Activated T-helper 2 cell treated with anti-CD3 and anti-CD28 coated beads, Interferon-gamma antibody, Interleukin-2, Interleukin-4, amounts not matched to agents 10 μg/mL and 5 μg/mL and 100 μg/mL, durations not matched to agents 14 hours and 24 hours and 36 hours (primary cell): Measurements from ENCODE around the gene ARSG. TPM values are rescaled to one million over a fixed set of nuclear protein-coding genes. Genes with fewer than 3 reads are reported as not detected.
A peak's percentile ranks its signal among the peaks of the same experiment; 100 is the strongest.
"Not testable (repeated sequence)": the region's sequence is repeated elsewhere in the genome, so short reads cannot be mapped to it uniquely, and the experiment has no call there.

Experiments
- DNase-seq: peaks from one replicate; pipeline ENCODE4 v3.0.0; 2021; ENCODE audit warnings: low spot score
- H3K27ac Mint-ChIP-seq: one replicate; pipeline ENCODE4 v1.8.0; 2021; ENCODE audit warnings: mixed read lengths
- H3K27me3 Mint-ChIP-seq: one replicate; pipeline ENCODE4 v1.8.0; 2021; ENCODE audit warnings: low read depth, mixed read lengths
- H3K36me3 Mint-ChIP-seq: one replicate; pipeline ENCODE4 v1.8.0; 2021; ENCODE audit warnings: low read depth, mixed read lengths
- H3K4me1 Mint-ChIP-seq: one replicate; pipeline ENCODE4 v1.8.0; 2021; ENCODE audit warnings: low read depth, mixed read lengths
- H3K4me3 Mint-ChIP-seq: one replicate; pipeline ENCODE4 v1.8.0; 2021; ENCODE audit warnings: low read depth, mild to moderate bottlenecking, moderate library complexity, mixed read lengths
- H3K9me3 Mint-ChIP-seq: one replicate; pipeline ENCODE4 v1.8.0; 2021; ENCODE audit warnings: mixed read lengths
- intact Hi-C: fragments of 100-400 bp; cut with micrococcal nuclease; formaldehyde crosslinking; loops from one replicate; pipeline ENCODE4 v1.15.1; 2023
- total RNA-seq: library from RNA; stranded (reverse); gene quantifications from 2 replicates; pipeline ENCODE4 v1.2.3, GENCODE V29; 2022

The ARSG gene
- total RNA-seq, 1 donor from 2014 or later: 7.3 TPM

DNA sequence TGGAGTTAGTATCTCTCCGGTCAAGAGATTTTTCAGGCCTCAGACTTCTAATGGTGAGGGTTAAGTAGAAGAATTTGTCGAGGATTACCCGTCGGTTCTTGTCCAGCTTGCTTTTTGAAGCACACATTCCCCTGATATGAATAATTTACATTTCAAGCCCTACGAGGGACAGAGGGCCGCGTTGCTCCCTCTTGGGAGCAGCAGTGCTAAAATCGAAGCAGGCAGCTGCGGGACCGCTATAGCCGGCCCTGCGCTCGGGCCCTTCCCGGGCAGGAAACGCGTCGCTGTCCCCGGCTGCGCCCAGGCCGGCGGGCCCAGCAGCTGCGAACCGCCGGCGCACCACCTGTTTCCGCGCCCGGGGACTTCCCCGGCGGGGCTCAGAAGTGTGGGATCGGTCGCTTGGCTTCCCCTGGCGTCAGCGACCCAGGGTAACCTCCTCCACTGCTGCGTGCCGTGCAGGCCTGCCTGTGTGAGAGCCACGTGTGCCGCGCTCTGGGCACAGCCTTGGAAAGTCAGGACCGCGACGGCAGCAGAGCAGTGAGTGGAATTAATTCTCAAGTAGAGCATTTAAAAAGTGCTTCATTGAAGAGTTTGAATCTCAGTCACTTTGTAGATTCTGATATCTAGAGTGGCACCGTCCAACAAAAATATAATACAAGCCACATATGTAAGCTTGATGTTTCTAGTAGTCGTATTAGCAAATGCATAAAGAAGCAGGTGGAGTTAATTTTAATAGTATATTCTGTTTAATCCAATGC lies 32.2 kb upstream of the ARSG start:
- Mint-ChIP-seq H3K4me3 (peak overlapping the region; percentile 77), H3K27ac (peak overlapping the region; percentile 93), H3K4me1 (peaks cover 78% of the 10 kb centered on the region), H3K36me3 (peaks cover 44% of the 10 kb centered on the region)
- H3K9me3 Mint-ChIP-seq, H3K27me3 Mint-ChIP-seq: not testable (repeated sequence)
- intact Hi-C loops: loop anchor here (2.0 kb wide), 1 partner anchor 20 kb away; no protein-coding TSS in a partner anchor
- DNase-seq: peak; percentile 79

DNA sequence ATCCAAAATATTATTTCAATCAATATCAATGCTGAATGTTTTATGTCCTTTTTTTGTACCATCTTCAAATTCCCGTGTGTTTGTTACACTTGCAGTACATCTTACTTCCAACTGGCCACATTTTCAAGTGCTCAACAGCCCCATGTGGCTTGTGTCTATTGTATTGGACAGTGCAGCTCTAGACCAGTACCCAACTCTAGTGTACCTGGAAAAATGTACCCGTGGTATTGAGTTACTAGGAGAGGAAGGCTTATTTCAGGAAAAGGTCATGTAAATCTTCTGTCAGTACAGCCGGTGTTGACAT lies 31.7 kb upstream of the ARSG start:
- H3K36me3 Mint-ChIP-seq: peaks cover 39% of the 10 kb centered on the region
- H3K9me3 Mint-ChIP-seq, DNase-seq, H3K27me3 Mint-ChIP-seq: not testable (repeated sequence)
- intact Hi-C loops: loop anchor here (2.0 kb wide), 1 partner anchor 21 kb away; no protein-coding TSS in a partner anchor
- peak overlapping the region; percentile 93 for H3K27ac Mint-ChIP-seq
- H3K4me1 Mint-ChIP-seq: peaks cover 73% of the 10 kb centered on the region
- peak overlapping the region; percentile 77 for H3K4me3 Mint-ChIP-seq

- Mint-ChIP-seq H3K4me3 (peak overlapping the region; percentile 77), H3K27ac (peak overlapping the region; percentile 93), H3K27me3 (no peaks in the 10 kb centered on the region), H3K36me3 (peaks cover 33% of the 10 kb centered on the region), H3K9me3 (no peaks in the 10 kb centered on the region), H3K4me1 (peaks cover 67% of the 10 kb centered on the region)
- intact Hi-C loops: loop anchor here (5.0 kb wide), 1 partner anchor 87 kb away; no protein-coding TSS in a partner anchor
- DNase-seq: no peak
These were observed 31.1 kb upstream of the ARSG start for GRCh38 chr17:68260051-68260762.

DNA sequence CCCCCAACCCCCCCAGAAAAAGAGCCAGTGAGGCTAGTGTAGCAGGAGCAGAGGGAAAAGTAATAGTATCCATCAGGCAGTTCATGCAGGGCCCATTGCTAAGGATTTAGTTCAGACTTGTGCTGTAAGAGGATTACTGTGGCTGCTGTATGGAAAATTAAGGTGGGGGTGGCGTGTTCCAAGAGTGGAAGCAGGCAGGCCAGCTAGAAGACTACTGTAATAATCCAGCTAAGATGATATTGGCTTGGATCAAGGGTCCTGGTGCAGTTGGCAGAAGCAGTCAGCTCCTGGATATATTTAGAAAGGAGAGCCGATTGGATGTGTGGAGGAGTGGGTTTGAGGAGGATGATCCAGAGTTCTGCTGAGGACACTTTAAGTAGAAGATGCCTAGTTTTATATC lies 28.8 kb upstream of the ARSG start:
- not testable (repeated sequence) for H3K27me3 Mint-ChIP-seq, DNase-seq, H3K9me3 Mint-ChIP-seq, H3K4me3 Mint-ChIP-seq, H3K27ac Mint-ChIP-seq
- H3K4me1 Mint-ChIP-seq: peaks cover 51% of the 10 kb centered on the region
- intact Hi-C loops: loop anchor here (5.0 kb wide), 1 partner anchor 85 kb away; no protein-coding TSS in a partner anchor
- H3K36me3 Mint-ChIP-seq: peaks cover 13% of the 10 kb centered on the region

DNA sequence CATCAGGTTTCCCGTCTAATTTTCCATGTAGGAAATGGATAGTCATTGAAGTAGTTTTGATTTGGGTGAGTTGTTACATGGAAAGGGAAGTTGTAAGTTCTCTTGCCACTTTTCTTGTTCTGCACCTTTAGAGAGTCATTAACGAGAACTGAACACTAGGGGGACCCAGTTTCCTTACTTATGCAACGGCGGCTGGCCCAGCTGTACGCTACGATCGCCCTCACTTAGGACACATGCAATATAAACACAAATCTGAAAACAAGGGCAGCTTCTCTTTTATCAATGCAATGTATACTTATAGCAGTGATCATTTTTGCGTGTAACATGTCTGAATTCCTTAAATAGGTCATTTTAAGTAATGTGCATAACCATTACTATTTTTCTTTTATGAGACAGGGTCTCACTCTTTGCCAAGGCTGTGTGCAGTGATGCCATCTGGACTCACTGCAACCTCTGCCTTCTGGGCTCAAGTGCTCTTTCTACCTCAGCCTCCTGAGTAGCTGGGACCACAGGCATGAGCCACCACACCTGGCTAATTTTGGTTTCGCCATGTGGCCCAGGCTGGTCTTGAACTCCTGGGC lies 28.1 kb upstream of the ARSG start:
- not testable (repeated sequence) for H3K9me3 Mint-ChIP-seq, DNase-seq, H3K27me3 Mint-ChIP-seq, H3K27ac Mint-ChIP-seq, H3K4me3 Mint-ChIP-seq
- Mint-ChIP-seq H3K4me1 (peaks cover 47% of the 10 kb centered on the region), H3K36me3 (peaks cover 11% of the 10 kb centered on the region)
- intact Hi-C loops: loop anchor here (1.0 to 5.0 kb wide), 4 partner anchors 84 to 200 kb away; no protein-coding TSS in a partner anchor

- H3K4me3 Mint-ChIP-seq, H3K27ac Mint-ChIP-seq, H3K27me3 Mint-ChIP-seq, H3K9me3 Mint-ChIP-seq, DNase-seq, intact Hi-C loops: not testable (repeated sequence)
- Mint-ChIP-seq H3K36me3 (peaks cover 18% of the 10 kb centered on the region), H3K4me1 (peaks cover 28% of the 10 kb centered on the region)
These were observed 25.5 kb upstream of the ARSG start for GRCh38 chr17:68265833-68266232.

GRCh38 chr17:68273722-68274121 lies 17.6 kb upstream of the ARSG start:
- Mint-ChIP-seq H3K27ac (no peak overlapping the region), H3K27me3 (no peaks in the 10 kb centered on the region), H3K4me3 (no peak overlapping the region), H3K4me1 (peaks cover 1% of the 10 kb centered on the region), H3K36me3 (peaks cover 53% of the 10 kb centered on the region), H3K9me3 (peaks cover 6% of the 10 kb centered on the region)
- DNase-seq: no peak
- intact Hi-C loops: no loop called here

- H3K27me3 Mint-ChIP-seq, H3K4me3 Mint-ChIP-seq, DNase-seq, intact Hi-C loops, H3K27ac Mint-ChIP-seq, H3K4me1 Mint-ChIP-seq: not testable (repeated sequence)
- peaks cover 12% of the 10 kb centered on the region for H3K9me3 Mint-ChIP-seq
- peaks cover 58% of the 10 kb centered on the region for H3K36me3 Mint-ChIP-seq
These were observed 15.0 kb upstream of the ARSG start for GRCh38 chr17:68276339-68276738.

- no peak for DNase-seq
- Mint-ChIP-seq H3K27me3 (no peaks in the 10 kb centered on the region), H3K4me3 (no peak overlapping the region), H3K4me1 (no peaks in the 10 kb centered on the region), H3K36me3 (peaks cover 59% of the 10 kb centered on the region), H3K27ac (no peak overlapping the region), H3K9me3 (peaks cover 12% of the 10 kb centered on the region)
- intact Hi-C loops: no loop called here
These were observed 13.5 kb upstream of the ARSG start for GRCh38 chr17:68277807-68278206.

GRCh38 chr17:68281965-68282364 lies 9.3 kb upstream of the ARSG start:
- H3K4me1 Mint-ChIP-seq, H3K27me3 Mint-ChIP-seq, DNase-seq, H3K4me3 Mint-ChIP-seq, intact Hi-C loops, H3K27ac Mint-ChIP-seq: not testable (repeated sequence)
- Mint-ChIP-seq H3K9me3 (peaks cover 12% of the 10 kb centered on the region), H3K36me3 (peaks cover 40% of the 10 kb centered on the region)

GRCh38 chr17:68288375-68288774 lies 2.9 kb upstream of the ARSG start:
- Mint-ChIP-seq H3K36me3 (no peaks in the 10 kb centered on the region), H3K4me3 (no peak overlapping the region), H3K4me1 (peaks cover 39% of the 10 kb centered on the region), H3K27me3 (no peaks in the 10 kb centered on the region), H3K27ac (no peak overlapping the region), H3K9me3 (no peaks in the 10 kb centered on the region)
- intact Hi-C loops: no loop called here
- no peak for DNase-seq

DNA sequence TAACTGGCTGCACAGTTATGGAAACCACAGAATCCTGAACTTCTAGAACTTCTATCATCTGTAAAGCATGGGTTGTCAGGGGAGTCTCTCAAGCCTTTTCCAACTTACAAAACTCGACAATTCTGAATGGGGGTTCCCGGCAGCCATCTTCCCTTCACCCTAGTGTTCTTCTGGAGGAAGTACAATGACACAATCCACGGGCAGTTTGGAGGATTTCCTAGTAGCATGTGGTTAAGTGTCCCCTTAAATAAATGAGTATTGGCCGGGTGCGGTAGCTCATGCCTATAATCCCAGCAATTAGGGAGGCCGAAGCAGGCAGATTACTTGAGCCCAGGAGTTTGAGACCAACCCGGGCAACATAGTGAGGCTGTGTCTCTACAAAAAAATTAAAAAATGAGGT lies 2.5 kb upstream of the ARSG start:
- H3K27ac Mint-ChIP-seq: no peak overlapping the region
- intact Hi-C loops: no loop called here
- no peaks in the 10 kb centered on the region for H3K27me3 Mint-ChIP-seq
- DNase-seq: no peak
- no peaks in the 10 kb centered on the region for H3K36me3 Mint-ChIP-seq
- peak overlapping the region; percentile 38 for H3K4me3 Mint-ChIP-seq
- H3K9me3 Mint-ChIP-seq: no peaks in the 10 kb centered on the region
- H3K4me1 Mint-ChIP-seq: peaks cover 39% of the 10 kb centered on the region

- peak overlapping the region; percentile 86 for H3K4me3 Mint-ChIP-seq
- intact Hi-C loops: no loop called here
- H3K36me3 Mint-ChIP-seq: no peaks in the 10 kb centered on the region
- peaks cover 42% of the 10 kb centered on the region for H3K4me1 Mint-ChIP-seq
- DNase-seq: no peak
- H3K27me3 Mint-ChIP-seq: no peaks in the 10 kb centered on the region
- H3K27ac Mint-ChIP-seq: peak overlapping the region; percentile 21
- no peaks in the 10 kb centered on the region for H3K9me3 Mint-ChIP-seq
These were observed 1.8 kb upstream of the ARSG start for GRCh38 chr17:68289473-68289872.
